Suprapubic skin (tissue), 4 donors: ENCODE measurements around the gene GTF3C5.

Experiments used
- EP300 ChIP-seq: sonication (generic); formaldehyde crosslinking; IDR thresholded peaks from one replicate; pipeline ENCODE4 v1.6.1; 2017; ENCODE audit warnings: antibody characterized with exemption
- POLR2A ChIP-seq, 2 donors: fragments of 450-650 bp; IDR thresholded peaks; one replicate each; pipeline ENCODE4 v1.6.1; 2017; ENCODE audit warnings: antibody characterized with exemption in 2 of 2, mild to moderate bottlenecking in 2 of 2, moderate library complexity in 2 of 2
- POLR2AphosphoS5 ChIP-seq, 3 donors: sonication (generic); formaldehyde crosslinking; IDR thresholded peaks; one replicate each; pipeline ENCODE4 v1.6.1; 2017; ENCODE audit warnings: antibody characterized with exemption in 3 of 3
- TF ChIP-seq, protein P1 (sequence below), 2 donors: fragments of 200-600 bp in 1 of 2; fragments of 450-650 bp in 1 of 2; sonication (generic) in 1 of 2; IDR thresholded peaks; one replicate each; pipeline ENCODE4 v1.5.1; 2016 to 2019; ENCODE audit warnings: antibody characterized with exemption in 2 of 2, mild to moderate bottlenecking in 1 of 2, moderate library complexity in 1 of 2

DNA sequence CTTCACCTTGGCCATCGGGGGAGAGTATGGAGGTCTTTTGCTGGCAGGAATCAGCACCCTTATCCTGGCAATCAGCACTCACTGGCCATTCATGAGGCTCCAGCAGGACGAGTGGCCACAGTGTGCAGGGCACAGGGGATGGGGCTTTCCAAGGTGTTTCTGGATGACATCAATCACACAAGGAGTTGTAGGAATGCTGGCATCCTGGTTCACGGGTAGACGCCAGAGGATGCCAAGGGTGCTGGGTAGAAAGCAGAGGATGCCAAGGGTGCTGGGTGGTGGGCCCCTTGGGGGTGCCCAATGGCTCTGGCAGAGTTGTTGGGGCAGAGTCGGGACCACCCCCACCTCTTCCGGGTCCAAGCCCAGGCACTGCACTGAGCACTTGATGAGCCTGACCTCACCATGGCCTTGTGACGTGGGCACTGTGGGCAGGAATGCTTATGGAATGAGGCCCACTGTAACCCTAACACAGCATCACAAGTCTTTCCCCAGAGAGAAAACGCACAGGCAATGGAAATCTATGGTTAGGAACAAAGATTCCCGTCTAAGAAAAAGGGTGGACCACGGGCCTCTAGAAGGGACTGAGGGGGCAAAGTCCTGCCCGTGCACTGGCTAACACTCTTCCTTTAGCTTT lies 60.1 kb downstream of the GTF3C5 start:
- TF ChIP-seq, protein P1, sequence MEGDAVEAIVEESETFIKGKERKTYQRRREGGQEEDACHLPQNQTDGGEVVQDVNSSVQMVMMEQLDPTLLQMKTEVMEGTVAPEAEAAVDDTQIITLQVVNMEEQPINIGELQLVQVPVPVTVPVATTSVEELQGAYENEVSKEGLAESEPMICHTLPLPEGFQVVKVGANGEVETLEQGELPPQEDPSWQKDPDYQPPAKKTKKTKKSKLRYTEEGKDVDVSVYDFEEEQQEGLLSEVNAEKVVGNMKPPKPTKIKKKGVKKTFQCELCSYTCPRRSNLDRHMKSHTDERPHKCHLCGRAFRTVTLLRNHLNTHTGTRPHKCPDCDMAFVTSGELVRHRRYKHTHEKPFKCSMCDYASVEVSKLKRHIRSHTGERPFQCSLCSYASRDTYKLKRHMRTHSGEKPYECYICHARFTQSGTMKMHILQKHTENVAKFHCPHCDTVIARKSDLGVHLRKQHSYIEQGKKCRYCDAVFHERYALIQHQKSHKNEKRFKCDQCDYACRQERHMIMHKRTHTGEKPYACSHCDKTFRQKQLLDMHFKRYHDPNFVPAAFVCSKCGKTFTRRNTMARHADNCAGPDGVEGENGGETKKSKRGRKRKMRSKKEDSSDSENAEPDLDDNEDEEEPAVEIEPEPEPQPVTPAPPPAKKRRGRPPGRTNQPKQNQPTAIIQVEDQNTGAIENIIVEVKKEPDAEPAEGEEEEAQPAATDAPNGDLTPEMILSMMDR (IDR thresholded peaks at IDR 0.05), result no peak
- TF ChIP-seq POLR2AphosphoS5 (IDR thresholded peaks at IDR 0.05), result no peak
- TF ChIP-seq POLR2A (IDR thresholded peaks at IDR 0.05), result no peak
- TF ChIP-seq EP300, result no peak
